GM23338 (cell line): ENCODE data around the gene PRUNE2. TPM values are rescaled to one million over a fixed set of nuclear protein-coding genes. Genes with fewer than 3 reads are reported as not detected.

ENCODE experiments used
- ATAC-seq: fragments of 200-7000 bp; cut with Tn5 transposase; 3 replicates; pipeline ENCODE4 v1.9.1; 2020
- DNase-seq: peaks from one replicate; pipeline ENCODE4 v3.0.0-alpha.2; 2015; ENCODE audit warnings: low spot score
- H2AFZ ChIP-seq: fragments of 200-600 bp; sonication (generic); 2 replicates; pipeline ENCODE4 v1.8.0; 2016; ENCODE audit warnings: antibody characterized with exemption, mild to moderate bottlenecking, moderate library complexity
- H3F3A ChIP-seq: fragments of 200-600 bp; sonication (generic); replicated peaks from 2 replicates; pipeline ENCODE4 v1.8.0; 2017; ENCODE audit warnings: antibody characterized with exemption, mixed run types, low read depth
- H3K27ac ChIP-seq: fragments of 200-600 bp; sonication (generic); 2 replicates; pipeline ENCODE4 v1.6.1; 2016; ENCODE audit warnings: low read depth
- H3K27me3 ChIP-seq: fragments of 200-600 bp; sonication (generic); 2 replicates; pipeline ENCODE4 v1.8.0; 2016; ENCODE audit warnings: mild to moderate bottlenecking, mixed run types, moderate library complexity; ENCODE audit not compliant: insufficient read depth
- H3K36me3 ChIP-seq: fragments of 200-600 bp; sonication (generic); 2 replicates; pipeline ENCODE4 v1.8.0; 2016; ENCODE audit warnings: mild to moderate bottlenecking; ENCODE audit not compliant: insufficient read depth
- H3K4me1 ChIP-seq: fragments of 200-600 bp; sonication (generic); 2 replicates; pipeline ENCODE4 v1.8.0; 2016; ENCODE audit warnings: mild to moderate bottlenecking, moderate library complexity; ENCODE audit not compliant: insufficient read depth
- H3K4me2 ChIP-seq: fragments of 200-600 bp; sonication (generic); 2 replicates; pipeline ENCODE4 v1.7.1; 2017; ENCODE audit warnings: mixed run types
- H3K4me3 ChIP-seq: fragments of 200-600 bp; sonication (generic); 2 replicates; pipeline ENCODE4 v1.6.1; 2016; ENCODE audit warnings: mixed run types
- H3K79me2 ChIP-seq: fragments of 200-600 bp; sonication (generic); replicated peaks from 2 replicates; pipeline ENCODE4 v1.8.0; 2017; ENCODE audit warnings: mild to moderate bottlenecking; ENCODE audit not compliant: insufficient read depth
- H3K9me2 ChIP-seq: fragments of 200-600 bp; sonication (generic); 2 replicates; pipeline ENCODE4 v1.8.0; 2017; ENCODE audit not compliant: insufficient read depth
- H4K20me1 ChIP-seq: fragments of 200-600 bp; sonication (generic); replicated peaks from 2 replicates; pipeline ENCODE4 v1.8.0; 2017; ENCODE audit warnings: mild to moderate bottlenecking; ENCODE audit not compliant: insufficient read depth
- H3K27ac Mint-ChIP-seq: 2 replicates; pipeline ENCODE4 v1.8.0; 2020; ENCODE audit warnings: inconsistent platforms, mild to moderate bottlenecking, moderate library complexity, mixed read lengths
- H3K27me3 Mint-ChIP-seq: 3 replicates; pipeline ENCODE4 v1.8.0; 2022; ENCODE audit warnings: low read depth, mild to moderate bottlenecking, moderate library complexity, mixed read lengths, inconsistent platforms; ENCODE audit not compliant: insufficient read depth, poor library complexity
- H3K36me3 Mint-ChIP-seq: 3 replicates; pipeline ENCODE4 v1.8.0; 2021; ENCODE audit warnings: low read depth, mild to moderate bottlenecking, inconsistent platforms, moderate library complexity, mixed read lengths
- H3K4me1 Mint-ChIP-seq: 3 replicates; pipeline ENCODE4 v1.8.0; 2020; ENCODE audit warnings: mild to moderate bottlenecking, inconsistent platforms, mixed read lengths
- H3K4me3 Mint-ChIP-seq: 3 replicates; pipeline ENCODE4 v1.8.0; 2021; ENCODE audit warnings: moderate library complexity, mild to moderate bottlenecking, inconsistent platforms, mixed read lengths
- H3K9me3 Mint-ChIP-seq: 3 replicates; pipeline ENCODE4 v1.8.0; 2020; ENCODE audit warnings: moderate library complexity, mild to moderate bottlenecking, inconsistent platforms, mixed read lengths
- CREB1 ChIP-seq: fragments of 250-450 bp; sonication (Bioruptor Pico); IDR thresholded peaks from 2 replicates; pipeline ENCODE4 v1.5.0; 2020; ENCODE audit warnings: low read depth, mild to moderate bottlenecking, moderate library complexity
- EZH2 ChIP-seq: fragments of 200-600 bp; sonication (generic); IDR thresholded peaks from one replicate; pipeline ENCODE4 v1.8.0; 2017; ENCODE audit warnings: antibody characterized with exemption, mild to moderate bottlenecking, low read depth; ENCODE audit not compliant: unreplicated experiment
- EZH2phosphoT487 ChIP-seq: fragments of 200-600 bp; sonication (generic); IDR thresholded peaks from one replicate; pipeline ENCODE4 v1.8.1; 2018; ENCODE audit warnings: antibody characterized with exemption; ENCODE audit not compliant: unreplicated experiment
- JUNB ChIP-seq: IDR thresholded peaks from one replicate; pipeline ENCODE4 v1.6.1; 2016; ENCODE audit warnings: antibody characterized with exemption; ENCODE audit not compliant: unreplicated experiment
- NANOG ChIP-seq: IDR thresholded peaks from 2 replicates; pipeline ENCODE4 v1.6.1; 2016; ENCODE audit warnings: antibody characterized with exemption, borderline replicate concordance
- POLR2AphosphoS5 ChIP-seq: IDR thresholded peaks from 2 replicates; pipeline ENCODE4 v1.6.1; 2016; ENCODE audit warnings: antibody characterized with exemption, low read depth
- STAT1 ChIP-seq: IDR thresholded peaks from one replicate; pipeline ENCODE4 v1.6.1; 2016; ENCODE audit warnings: antibody characterized with exemption; ENCODE audit not compliant: unreplicated experiment
- ZNF114 ChIP-seq: fragments of 250-450 bp; sonication (Bioruptor Pico); IDR thresholded peaks from 2 replicates; pipeline ENCODE4 v1.5.0; 2020; ENCODE audit warnings: mild to moderate bottlenecking, moderate library complexity
- ZNF331 ChIP-seq: fragments of 250-450 bp; sonication (Bioruptor Pico); IDR thresholded peaks from 2 replicates; pipeline ENCODE4 v1.5.0; 2020; ENCODE audit warnings: low read depth, mild to moderate bottlenecking, moderate library complexity
- polyA plus RNA-seq: library from polyadenylated mRNA; unstranded; fragments of >200 nt; fragmentation: Nextera tagmentation; extraction: Ambion mirVana; gene quantifications from 2 replicates; pipeline ENCODE4 v1.2.1, GENCODE V29; 2016
- total RNA-seq: library from RNA; depleted of rRNA; stranded (reverse); fragments of >200 nt; shearing (Covaris generic); gene quantifications from 2 replicates; pipeline ENCODE4 v1.2.3, GENCODE V29; 2014
- TF ChIP-seq, protein P1 (sequence below): IDR thresholded peaks from 2 replicates; pipeline ENCODE4 v1.6.1; 2016; ENCODE audit warnings: antibody characterized with exemption
- TF ChIP-seq, protein P2 (sequence below), 2 experiments: fragments of 200-600 bp in 1 of 2; sonication (generic) in 1 of 2; conservative IDR thresholded peaks; 2 replicates each; pipeline versions ENCODE4 v1.5.1 to v1.6.1; 2016 to 2017; ENCODE audit warnings: antibody characterized with exemption in 2 of 2, low read depth in 2 of 2, mild to moderate bottlenecking in 2 of 2, moderate library complexity in 1 of 2
- TF ChIP-seq, protein P3 (sequence below): IDR thresholded peaks from one replicate; pipeline ENCODE4 v1.6.1; 2018; ENCODE audit warnings: antibody characterized with exemption; ENCODE audit not compliant: unreplicated experiment
- TF ChIP-seq, protein P4 (sequence below): fragments of 250-450 bp; sonication (Bioruptor Pico); IDR thresholded peaks from 2 replicates; pipeline ENCODE4 v1.5.0; 2020; ENCODE audit warnings: mild to moderate bottlenecking, moderate library complexity

Gene PRUNE2
- total and polyA plus RNA-seq, 2 experiments from 2014 or later = 10.6 to 26.5 TPM

DNA sequence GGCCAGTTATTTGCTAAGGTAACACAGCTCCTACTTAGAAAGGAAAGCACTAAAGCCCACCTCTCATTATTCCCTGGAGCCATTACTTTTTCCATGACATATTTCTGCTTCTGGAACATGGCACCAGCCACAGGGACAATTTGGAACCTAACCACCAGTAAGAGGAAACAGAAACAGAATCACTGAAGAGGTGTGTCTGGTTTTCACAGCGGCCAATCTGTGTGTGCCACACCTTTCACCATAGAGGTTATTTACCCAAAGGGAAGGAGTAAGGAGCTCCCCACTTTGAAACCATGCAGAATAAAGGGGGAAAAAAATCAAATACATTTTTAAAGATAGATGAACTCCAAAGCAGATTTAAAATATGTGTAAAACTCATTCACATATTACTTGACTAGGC is 21.1 kb downstream of the PRUNE2 start:
- TF ChIP-seq NANOG (no peak), JUNB (no peak), EZH2phosphoT487 (no peak), ZNF331 (no peak), EZH2 (no peak), POLR2AphosphoS5 (no peak), ZNF114 (CRISPR knock-in tag) (no peak), CREB1 (no peak), STAT1 (no peak)
- TF ChIP-seq, protein P1, sequence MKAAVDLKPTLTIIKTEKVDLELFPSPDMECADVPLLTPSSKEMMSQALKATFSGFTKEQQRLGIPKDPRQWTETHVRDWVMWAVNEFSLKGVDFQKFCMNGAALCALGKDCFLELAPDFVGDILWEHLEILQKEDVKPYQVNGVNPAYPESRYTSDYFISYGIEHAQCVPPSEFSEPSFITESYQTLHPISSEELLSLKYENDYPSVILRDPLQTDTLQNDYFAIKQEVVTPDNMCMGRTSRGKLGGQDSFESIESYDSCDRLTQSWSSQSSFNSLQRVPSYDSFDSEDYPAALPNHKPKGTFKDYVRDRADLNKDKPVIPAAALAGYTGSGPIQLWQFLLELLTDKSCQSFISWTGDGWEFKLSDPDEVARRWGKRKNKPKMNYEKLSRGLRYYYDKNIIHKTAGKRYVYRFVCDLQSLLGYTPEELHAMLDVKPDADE = no peak
- TF ChIP-seq, protein P2, sequence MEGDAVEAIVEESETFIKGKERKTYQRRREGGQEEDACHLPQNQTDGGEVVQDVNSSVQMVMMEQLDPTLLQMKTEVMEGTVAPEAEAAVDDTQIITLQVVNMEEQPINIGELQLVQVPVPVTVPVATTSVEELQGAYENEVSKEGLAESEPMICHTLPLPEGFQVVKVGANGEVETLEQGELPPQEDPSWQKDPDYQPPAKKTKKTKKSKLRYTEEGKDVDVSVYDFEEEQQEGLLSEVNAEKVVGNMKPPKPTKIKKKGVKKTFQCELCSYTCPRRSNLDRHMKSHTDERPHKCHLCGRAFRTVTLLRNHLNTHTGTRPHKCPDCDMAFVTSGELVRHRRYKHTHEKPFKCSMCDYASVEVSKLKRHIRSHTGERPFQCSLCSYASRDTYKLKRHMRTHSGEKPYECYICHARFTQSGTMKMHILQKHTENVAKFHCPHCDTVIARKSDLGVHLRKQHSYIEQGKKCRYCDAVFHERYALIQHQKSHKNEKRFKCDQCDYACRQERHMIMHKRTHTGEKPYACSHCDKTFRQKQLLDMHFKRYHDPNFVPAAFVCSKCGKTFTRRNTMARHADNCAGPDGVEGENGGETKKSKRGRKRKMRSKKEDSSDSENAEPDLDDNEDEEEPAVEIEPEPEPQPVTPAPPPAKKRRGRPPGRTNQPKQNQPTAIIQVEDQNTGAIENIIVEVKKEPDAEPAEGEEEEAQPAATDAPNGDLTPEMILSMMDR (conservative IDR thresholded peaks at IDR 0.05; ENCODE audit: low read depth in 2 of 2) = no peak
- TF ChIP-seq, protein P3, sequence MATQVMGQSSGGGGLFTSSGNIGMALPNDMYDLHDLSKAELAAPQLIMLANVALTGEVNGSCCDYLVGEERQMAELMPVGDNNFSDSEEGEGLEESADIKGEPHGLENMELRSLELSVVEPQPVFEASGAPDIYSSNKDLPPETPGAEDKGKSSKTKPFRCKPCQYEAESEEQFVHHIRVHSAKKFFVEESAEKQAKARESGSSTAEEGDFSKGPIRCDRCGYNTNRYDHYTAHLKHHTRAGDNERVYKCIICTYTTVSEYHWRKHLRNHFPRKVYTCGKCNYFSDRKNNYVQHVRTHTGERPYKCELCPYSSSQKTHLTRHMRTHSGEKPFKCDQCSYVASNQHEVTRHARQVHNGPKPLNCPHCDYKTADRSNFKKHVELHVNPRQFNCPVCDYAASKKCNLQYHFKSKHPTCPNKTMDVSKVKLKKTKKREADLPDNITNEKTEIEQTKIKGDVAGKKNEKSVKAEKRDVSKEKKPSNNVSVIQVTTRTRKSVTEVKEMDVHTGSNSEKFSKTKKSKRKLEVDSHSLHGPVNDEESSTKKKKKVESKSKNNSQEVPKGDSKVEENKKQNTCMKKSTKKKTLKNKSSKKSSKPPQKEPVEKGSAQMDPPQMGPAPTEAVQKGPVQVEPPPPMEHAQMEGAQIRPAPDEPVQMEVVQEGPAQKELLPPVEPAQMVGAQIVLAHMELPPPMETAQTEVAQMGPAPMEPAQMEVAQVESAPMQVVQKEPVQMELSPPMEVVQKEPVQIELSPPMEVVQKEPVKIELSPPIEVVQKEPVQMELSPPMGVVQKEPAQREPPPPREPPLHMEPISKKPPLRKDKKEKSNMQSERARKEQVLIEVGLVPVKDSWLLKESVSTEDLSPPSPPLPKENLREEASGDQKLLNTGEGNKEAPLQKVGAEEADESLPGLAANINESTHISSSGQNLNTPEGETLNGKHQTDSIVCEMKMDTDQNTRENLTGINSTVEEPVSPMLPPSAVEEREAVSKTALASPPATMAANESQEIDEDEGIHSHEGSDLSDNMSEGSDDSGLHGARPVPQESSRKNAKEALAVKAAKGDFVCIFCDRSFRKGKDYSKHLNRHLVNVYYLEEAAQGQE = no peak
- TF ChIP-seq, protein P4, sequence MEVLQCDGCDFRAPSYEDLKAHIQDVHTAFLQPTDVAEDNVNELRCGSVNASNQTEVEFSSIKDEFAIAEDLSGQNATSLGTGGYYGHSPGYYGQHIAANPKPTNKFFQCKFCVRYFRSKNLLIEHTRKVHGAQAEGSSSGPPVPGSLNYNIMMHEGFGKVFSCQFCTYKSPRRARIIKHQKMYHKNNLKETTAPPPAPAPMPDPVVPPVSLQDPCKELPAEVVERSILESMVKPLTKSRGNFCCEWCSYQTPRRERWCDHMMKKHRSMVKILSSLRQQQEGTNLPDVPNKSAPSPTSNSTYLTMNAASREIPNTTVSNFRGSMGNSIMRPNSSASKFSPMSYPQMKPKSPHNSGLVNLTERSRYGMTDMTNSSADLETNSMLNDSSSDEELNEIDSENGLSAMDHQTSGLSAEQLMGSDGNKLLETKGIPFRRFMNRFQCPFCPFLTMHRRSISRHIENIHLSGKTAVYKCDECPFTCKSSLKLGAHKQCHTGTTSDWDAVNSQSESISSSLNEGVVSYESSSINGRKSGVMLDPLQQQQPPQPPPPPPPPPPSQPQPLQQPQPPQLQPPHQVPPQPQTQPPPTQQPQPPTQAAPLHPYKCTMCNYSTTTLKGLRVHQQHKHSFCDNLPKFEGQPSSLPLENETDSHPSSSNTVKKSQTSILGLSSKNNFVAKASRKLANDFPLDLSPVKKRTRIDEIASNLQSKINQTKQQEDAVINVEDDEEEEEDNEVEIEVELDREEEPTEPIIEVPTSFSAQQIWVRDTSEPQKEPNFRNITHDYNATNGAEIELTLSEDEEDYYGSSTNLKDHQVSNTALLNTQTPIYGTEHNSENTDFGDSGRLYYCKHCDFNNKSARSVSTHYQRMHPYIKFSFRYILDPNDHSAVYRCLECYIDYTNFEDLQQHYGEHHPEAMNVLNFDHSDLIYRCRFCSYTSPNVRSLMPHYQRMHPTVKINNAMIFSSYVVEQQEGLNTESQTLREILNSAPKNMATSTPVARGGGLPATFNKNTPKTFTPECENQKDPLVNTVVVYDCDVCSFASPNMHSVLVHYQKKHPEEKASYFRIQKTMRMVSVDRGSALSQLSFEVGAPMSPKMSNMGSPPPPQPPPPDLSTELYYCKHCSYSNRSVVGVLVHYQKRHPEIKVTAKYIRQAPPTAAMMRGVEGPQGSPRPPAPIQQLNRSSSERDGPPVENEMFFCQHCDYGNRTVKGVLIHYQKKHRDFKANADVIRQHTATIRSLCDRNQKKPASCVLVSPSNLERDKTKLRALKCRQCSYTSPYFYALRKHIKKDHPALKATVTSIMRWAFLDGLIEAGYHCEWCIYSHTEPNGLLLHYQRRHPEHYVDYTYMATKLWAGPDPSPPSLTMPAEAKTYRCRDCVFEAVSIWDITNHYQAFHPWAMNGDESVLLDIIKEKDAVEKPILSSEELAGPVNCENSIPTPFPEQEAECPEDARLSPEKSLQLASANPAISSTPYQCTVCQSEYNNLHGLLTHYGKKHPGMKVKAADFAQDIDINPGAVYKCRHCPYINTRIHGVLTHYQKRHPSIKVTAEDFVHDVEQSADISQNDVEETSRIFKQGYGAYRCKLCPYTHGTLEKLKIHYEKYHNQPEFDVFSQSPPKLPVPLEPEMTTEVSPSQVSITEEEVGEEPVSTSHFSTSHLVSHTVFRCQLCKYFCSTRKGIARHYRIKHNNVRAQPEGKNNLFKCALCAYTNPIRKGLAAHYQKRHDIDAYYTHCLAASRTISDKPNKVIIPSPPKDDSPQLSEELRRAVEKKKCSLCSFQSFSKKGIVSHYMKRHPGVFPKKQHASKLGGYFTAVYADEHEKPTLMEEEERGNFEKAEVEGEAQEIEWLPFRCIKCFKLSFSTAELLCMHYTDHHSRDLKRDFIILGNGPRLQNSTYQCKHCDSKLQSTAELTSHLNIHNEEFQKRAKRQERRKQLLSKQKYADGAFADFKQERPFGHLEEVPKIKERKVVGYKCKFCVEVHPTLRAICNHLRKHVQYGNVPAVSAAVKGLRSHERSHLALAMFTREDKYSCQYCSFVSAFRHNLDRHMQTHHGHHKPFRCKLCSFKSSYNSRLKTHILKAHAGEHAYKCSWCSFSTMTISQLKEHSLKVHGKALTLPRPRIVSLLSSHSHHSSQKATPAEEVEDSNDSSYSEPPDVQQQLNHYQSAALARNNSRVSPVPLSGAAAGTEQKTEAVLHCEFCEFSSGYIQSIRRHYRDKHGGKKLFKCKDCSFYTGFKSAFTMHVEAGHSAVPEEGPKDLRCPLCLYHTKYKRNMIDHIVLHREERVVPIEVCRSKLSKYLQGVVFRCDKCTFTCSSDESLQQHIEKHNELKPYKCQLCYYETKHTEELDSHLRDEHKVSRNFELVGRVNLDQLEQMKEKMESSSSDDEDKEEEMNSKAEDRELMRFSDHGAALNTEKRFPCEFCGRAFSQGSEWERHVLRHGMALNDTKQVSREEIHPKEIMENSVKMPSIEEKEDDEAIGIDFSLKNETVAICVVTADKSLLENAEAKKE (CRISPR knock-in tag) = no peak
- H3K36me3 Mint-ChIP-seq = no peaks in the 10 kb centered on the region
- ATAC-seq = no peak
- H3K79me2 ChIP-seq = peaks cover 5% of the 10 kb centered on the region; the same call in 1 of the 2 replicates
- no peak overlapping the region for H3K4me3 Mint-ChIP-seq
- no peak overlapping the region for H3K4me2 ChIP-seq
- no peaks in the 10 kb centered on the region for H3K27me3 ChIP-seq
- H3K4me3 ChIP-seq = no peak overlapping the region
- H3K27ac ChIP-seq = no peak overlapping the region; the same call in 1 of the 2 replicates
- no peaks in the 10 kb centered on the region for H4K20me1 ChIP-seq
- no peak overlapping the region for H2AFZ ChIP-seq
- H3K4me1 ChIP-seq = peaks cover 42% of the 10 kb centered on the region
- DNase-seq = no peak
- no peaks in the 10 kb centered on the region for H3K9me3 Mint-ChIP-seq
- H3K27me3 Mint-ChIP-seq = peaks cover 2% of the 10 kb centered on the region
- no peaks in the 10 kb centered on the region for H3F3A ChIP-seq
- H3K36me3 ChIP-seq = no peaks in the 10 kb centered on the region
- peaks cover 29% of the 10 kb centered on the region for H3K4me1 Mint-ChIP-seq
- H3K27ac Mint-ChIP-seq = no peak overlapping the region
- H3K9me2 ChIP-seq = no peaks in the 10 kb centered on the region
